ENCODE data around the gene GNAI1. TPM values are rescaled to one million over a fixed set of nuclear protein-coding genes. Genes with fewer than 3 reads are reported as not detected.

GNAI1 gene
- total RNA-seq, 2 donors from 2014 or later = 21.5 to 27.0 TPM

DNA sequence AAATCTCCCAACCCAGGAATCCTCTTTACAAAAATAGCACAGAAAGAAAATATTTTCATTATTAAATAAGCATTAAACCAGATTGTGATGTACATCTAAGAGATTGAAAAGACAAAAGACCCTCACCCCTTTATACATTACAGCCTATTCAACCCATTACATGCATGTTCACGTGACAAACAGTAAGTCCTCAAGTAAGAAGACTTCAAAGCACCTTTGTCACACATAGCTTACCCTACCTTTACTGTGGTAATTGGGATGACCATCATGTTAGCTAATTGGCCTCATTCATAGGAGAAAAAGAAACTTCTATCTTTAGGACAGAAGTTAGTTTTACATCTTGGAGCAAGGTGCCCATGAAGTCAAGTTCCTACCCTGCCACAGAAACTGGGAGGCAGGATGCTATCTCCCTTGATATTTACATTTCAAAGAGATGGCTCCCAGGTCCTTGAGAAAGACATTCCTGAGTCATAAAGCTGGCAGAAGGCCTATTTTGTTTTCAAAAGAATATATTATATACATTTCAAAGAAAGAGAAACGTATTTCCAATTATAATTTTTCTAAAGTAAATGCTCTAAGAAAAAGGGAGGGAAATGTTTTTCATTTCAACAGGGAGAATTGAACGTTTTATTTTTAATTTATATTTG is 48.1 kb downstream of the GNAI1 start:
- H3K27ac ChIP-seq (ENCODE audit: low read depth, low read length) = no peak overlapping the region
- H3K27me3 Mint-ChIP-seq (ENCODE audit: insufficient read depth) = no peaks in the 10 kb centered on the region

DNA sequence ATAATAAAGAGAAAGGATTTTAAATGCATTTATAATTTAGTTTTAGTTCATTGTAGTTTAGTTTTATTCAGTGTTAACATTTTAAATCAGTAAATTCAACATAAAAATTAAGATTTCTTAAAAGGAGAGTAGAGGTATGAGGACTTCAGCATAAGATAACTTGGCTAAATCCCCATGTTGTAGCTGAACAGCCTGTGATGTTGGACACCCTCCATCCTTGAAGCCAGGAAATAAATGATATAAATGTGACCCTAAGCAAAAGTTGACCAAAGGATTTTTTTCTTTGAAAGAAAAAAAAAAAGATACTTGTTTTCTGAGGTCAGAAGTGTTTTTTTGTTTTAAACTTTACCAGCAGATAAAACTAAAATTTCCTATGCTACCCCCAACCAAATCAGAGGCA is 48.7 kb downstream of the GNAI1 start:
- Mint-ChIP-seq H3K36me3 (ENCODE audit: low read depth) (no peaks in the 10 kb centered on the region), H3K27me3 (ENCODE audit: insufficient read depth) (no peaks in the 10 kb centered on the region), H3K27ac (no peak overlapping the region), H3K9me3 (no peaks in the 10 kb centered on the region), H3K4me1 (peaks cover 25% of the 10 kb centered on the region), H3K4me3 (no peak overlapping the region)
- H3K4me1 ChIP-seq (ENCODE audit: control insufficient read depth, insufficient read depth, low read length) = no peaks in the 10 kb centered on the region
- H3K9me3 ChIP-seq (ENCODE audit: control insufficient read depth, low read length) = no peaks in the 10 kb centered on the region
- no peaks in the 10 kb centered on the region for H3K36me3 ChIP-seq (ENCODE audit: control insufficient read depth, insufficient read depth, low read length)
- TF ChIP-seq, protein P1, sequence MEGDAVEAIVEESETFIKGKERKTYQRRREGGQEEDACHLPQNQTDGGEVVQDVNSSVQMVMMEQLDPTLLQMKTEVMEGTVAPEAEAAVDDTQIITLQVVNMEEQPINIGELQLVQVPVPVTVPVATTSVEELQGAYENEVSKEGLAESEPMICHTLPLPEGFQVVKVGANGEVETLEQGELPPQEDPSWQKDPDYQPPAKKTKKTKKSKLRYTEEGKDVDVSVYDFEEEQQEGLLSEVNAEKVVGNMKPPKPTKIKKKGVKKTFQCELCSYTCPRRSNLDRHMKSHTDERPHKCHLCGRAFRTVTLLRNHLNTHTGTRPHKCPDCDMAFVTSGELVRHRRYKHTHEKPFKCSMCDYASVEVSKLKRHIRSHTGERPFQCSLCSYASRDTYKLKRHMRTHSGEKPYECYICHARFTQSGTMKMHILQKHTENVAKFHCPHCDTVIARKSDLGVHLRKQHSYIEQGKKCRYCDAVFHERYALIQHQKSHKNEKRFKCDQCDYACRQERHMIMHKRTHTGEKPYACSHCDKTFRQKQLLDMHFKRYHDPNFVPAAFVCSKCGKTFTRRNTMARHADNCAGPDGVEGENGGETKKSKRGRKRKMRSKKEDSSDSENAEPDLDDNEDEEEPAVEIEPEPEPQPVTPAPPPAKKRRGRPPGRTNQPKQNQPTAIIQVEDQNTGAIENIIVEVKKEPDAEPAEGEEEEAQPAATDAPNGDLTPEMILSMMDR (conservative IDR thresholded peaks at IDR 0.05) = no peak
- DNase-seq = no peak
- no peak overlapping the region for H3K27ac ChIP-seq (ENCODE audit: low read depth, low read length)
- no peak overlapping the region for H3K4me3 ChIP-seq (ENCODE audit: low read length)
- H3K27me3 ChIP-seq (ENCODE audit: control insufficient read depth, insufficient read depth, low read length, poor library complexity, severe bottlenecking) = no peaks in the 10 kb centered on the region
- H3K9ac ChIP-seq (ENCODE audit: extremely low read depth, low read length, poor library complexity, severe bottlenecking) = no peak overlapping the region

More for the DNA sequence above, 48.1 kb downstream of the GNAI1 start:
- WGBS, 2 experiments (ENCODE audit: insufficient coverage in 1 of 2, insufficient read length in 1 of 2) = 52% methylated on average over 2 of the region's 3 CpGs; no CpG with 5 or more reads in 1 of the 2 experiments
- no peaks in the 10 kb centered on the region for H3K9me3 Mint-ChIP-seq
- peak; percentile 49 for DNase-seq
- Histone ChIP-seq H3K4me1 (ENCODE audit: control insufficient read depth, insufficient read depth, low read length) (no peaks in the 10 kb centered on the region), H3K4me3 (ENCODE audit: low read length) (no peak overlapping the region), H3K36me3 (ENCODE audit: control insufficient read depth, insufficient read depth, low read length) (no peaks in the 10 kb centered on the region), H3K27me3 (ENCODE audit: control insufficient read depth, insufficient read depth, low read length, poor library complexity, severe bottlenecking) (no peaks in the 10 kb centered on the region), H3K9ac (ENCODE audit: extremely low read depth, low read length, poor library complexity, severe bottlenecking) (no peak overlapping the region), H3K9me3 (ENCODE audit: control insufficient read depth, low read length) (no peaks in the 10 kb centered on the region)
- no peak overlapping the region for H3K27ac Mint-ChIP-seq
- H3K4me3 Mint-ChIP-seq = no peak overlapping the region
- H3K36me3 Mint-ChIP-seq (ENCODE audit: low read depth) = no peaks in the 10 kb centered on the region
- TF ChIP-seq, protein P1 (conservative IDR thresholded peaks at IDR 0.05) = no peak
- peaks cover 29% of the 10 kb centered on the region for H3K4me1 Mint-ChIP-seq

DNA sequence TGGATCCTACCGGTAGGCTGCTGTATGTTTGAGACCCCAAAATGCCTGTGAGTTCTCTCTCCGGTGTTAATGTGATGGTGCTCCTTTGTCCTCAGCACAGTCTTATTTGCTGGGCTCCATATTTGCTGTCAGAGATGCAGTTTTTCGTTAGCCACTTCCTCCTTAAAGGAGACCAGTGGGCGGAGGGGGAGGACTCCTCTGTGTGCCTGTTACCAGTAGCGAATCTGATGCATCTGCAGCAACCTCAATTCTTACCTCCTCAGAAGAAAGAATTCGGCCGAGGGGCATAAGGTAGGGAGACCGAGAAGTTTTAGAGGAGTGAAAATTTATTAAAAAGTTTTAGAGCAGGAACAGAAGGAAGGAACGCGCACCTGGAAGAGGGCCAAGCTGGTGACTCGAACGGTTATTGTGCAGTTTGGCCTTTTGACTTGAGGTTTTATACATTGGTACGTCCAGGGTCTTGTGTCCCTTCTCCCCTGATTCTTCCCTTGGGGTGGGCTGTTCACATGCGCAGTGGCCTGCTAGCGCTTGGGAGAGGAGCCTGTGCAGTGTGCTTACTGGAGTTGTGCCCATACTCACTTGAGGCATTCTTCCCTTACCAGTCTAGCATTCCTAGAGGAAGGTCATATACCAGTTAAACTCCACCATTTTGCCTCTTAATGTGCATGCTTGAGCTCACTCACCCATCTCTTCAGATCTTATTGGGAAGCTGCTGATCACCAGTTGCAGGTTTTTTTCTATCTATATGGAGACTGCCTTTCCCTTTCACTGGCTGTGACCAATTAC is 49.5 kb downstream of the GNAI1 start:
- H3K9ac ChIP-seq (ENCODE audit: extremely low read depth, low read length, poor library complexity, severe bottlenecking) = no peak overlapping the region
- no peak overlapping the region for H3K4me3 Mint-ChIP-seq
- H3K36me3 ChIP-seq (ENCODE audit: control insufficient read depth, insufficient read depth, low read length) = no peaks in the 10 kb centered on the region
- no peaks in the 10 kb centered on the region for H3K27me3 ChIP-seq (ENCODE audit: control insufficient read depth, insufficient read depth, low read length, poor library complexity, severe bottlenecking)
- WGBS, 2 experiments (ENCODE audit: insufficient coverage in 1 of 2, insufficient read length in 1 of 2) = 85 to 90% methylated on average over 10 to 15 of the region's 15 CpGs
- H3K27me3 Mint-ChIP-seq (ENCODE audit: insufficient read depth) = no peaks in the 10 kb centered on the region
- peaks cover 25% of the 10 kb centered on the region for H3K4me1 Mint-ChIP-seq
- DNase-seq = peak; percentile 55
- no peaks in the 10 kb centered on the region for H3K9me3 Mint-ChIP-seq
- no peak overlapping the region for H3K27ac Mint-ChIP-seq
- TF ChIP-seq, protein P1 (conservative IDR thresholded peaks at IDR 0.05) = no peak
- H3K4me1 ChIP-seq (ENCODE audit: control insufficient read depth, insufficient read depth, low read length) = no peaks in the 10 kb centered on the region
- no peaks in the 10 kb centered on the region for H3K36me3 Mint-ChIP-seq (ENCODE audit: low read depth)
- H3K27ac ChIP-seq (ENCODE audit: low read depth, low read length) = no peak overlapping the region
- H3K9me3 ChIP-seq (ENCODE audit: control insufficient read depth, low read length) = no peaks in the 10 kb centered on the region
- no peak overlapping the region for H3K4me3 ChIP-seq (ENCODE audit: low read length)
